ENCODE results near the gene ATP4B.

ATP4B gene

GRCh38 chr13:113607889-113608635, 49.9 kb downstream of the ATP4B start:
- DNase-seq (ENCODE audit: low spot score) = no peak

- DNase-seq (ENCODE audit: low spot score) = no peak
Measured at GRCh38 chr13:113607056-113607888, 50.7 kb downstream of the ATP4B start.

DNA sequence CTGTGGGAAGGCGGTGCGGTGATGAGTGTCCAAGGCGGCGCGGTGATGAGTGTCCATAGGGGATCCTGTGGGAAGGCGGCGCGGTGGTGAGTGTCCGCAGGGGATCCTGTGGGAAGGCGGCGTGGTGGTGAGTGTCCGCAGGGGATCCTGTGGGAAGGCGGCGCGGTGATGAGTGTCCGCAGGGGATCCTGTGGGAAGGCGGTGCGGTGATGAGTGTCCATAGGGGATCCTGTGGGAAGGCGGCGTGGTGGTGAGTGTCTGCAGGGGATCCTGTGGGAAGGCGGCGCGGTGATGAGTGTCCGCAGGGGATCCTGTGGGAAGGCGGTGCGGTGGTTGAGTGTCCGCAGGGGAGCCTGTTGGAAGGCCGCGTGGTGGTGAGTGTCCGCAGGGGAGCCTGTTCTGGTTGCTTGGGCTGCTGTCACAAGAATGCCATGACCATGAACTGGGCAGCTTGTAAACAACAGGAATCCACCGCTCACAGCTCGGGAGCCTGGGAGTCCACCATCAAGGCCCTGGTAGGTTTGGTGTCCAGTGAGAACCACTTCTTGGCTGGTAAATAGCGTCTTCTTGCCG, 52.0 kb downstream of the ATP4B start:
- DNase-seq (ENCODE audit: low spot score) = no peak

DNA sequence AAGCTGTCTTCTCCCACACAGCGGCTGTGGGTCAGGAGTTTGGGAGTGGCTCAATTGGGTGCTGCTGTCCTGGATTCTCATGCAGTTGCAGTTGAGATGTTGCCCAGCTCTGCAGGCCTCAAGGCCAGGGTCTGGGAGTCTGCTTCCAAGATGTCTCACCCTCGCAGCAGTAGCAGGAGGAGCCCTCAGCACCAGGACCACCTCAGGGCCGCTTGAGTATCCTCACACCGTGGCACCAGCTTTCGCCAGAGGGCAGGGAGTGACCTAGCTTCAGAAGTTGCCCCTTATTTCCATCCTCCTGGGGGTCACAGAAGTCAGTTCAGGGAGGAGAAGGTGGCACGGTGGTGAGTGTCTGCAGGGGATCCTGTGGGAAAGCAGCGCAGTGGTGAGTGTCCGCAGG, 52.5 kb downstream of the ATP4B start:
- DNase-seq (ENCODE audit: low spot score) = no peak

DNA sequence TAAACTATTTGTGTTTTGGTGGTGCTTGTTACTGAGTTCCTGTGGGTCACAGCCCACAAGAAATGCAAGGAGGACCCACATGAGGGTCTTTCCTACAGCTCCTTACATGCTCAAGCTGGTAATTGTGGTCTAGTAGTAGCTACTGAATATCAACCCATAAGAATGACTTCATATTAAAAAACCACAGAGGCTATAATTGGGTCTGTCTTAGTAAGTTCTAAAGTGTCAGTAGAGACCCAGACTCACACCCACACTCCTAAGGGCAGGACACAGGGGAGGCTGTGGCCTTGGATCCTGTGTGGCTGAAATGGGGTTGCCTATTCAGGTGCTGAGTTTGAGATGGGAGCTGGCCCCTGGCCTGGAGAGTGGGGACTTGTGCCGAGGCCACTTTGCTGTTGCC, 53.8 kb downstream of the ATP4B start:
- no peak for DNase-seq (ENCODE audit: low spot score)

DNA sequence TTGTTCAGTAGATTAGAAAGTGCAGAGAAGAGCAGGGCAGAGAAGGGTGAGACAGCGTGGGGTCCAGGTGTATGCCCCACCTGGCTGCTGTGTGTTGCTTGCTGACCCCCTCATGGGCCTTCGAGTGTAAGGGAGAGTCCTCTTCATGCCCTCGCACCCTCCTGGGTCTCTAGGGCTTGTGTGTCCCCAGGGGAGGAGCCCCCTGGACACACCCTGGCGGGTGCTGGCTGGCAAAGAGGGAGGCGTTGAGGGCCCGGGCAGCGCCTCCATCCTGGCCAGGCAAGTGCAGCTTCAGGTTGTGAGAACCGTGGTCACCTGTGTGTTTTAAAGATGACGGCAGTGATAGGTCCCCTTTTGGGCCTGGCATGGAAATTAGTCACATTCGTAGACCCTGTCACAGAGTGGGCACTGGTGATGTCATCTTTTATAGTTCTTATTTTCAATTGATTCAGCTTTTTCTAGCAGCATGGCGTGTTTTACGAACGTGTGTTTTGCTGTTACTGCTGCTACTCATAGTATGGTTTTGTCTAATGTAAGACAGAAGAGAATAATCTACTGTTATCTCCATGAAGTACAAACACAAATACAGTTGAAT, 54.8 kb downstream of the ATP4B start:
- DNase-seq (ENCODE audit: low spot score) = no peak

DNA sequence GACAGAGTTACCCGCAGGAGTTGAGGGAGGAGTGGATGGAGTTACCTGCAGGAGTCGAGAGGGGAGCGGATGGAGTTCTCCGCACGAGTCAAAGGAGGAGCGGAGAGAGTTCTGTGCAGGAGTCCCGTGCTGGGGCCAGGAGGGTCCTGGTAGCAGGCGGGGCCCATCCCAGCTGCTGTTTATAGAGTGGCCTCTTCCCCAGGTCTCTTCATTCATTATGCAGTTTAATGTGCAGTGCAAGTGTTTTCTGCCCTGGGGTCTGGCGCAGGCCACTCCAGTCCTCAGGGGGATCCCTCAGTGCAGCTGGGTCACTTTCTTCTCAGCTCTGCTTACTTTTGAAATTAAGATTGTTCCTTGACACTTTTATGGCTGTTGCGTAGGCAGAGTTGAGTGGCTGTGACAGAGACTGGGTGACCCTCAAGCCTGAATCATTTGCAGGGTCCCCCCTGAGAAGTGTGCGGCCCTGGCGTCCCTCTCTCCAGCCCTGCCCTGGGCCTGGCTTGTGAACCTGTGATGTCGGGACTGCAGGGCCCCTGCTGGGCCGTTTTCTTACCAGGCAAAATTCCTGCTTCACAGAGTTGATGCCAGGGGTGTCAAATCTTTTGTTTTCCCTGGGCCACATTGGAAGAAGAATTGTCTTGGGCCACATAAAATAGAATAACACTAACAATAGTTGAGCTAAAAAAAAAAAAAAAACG, 55.6 kb downstream of the ATP4B start:
- DNase-seq (ENCODE audit: low spot score) = no peak

- DNase-seq (ENCODE audit: low spot score) = no peak
Measured at GRCh38 chr13:113601166-113602070, 56.6 kb downstream of the ATP4B start.

DNA sequence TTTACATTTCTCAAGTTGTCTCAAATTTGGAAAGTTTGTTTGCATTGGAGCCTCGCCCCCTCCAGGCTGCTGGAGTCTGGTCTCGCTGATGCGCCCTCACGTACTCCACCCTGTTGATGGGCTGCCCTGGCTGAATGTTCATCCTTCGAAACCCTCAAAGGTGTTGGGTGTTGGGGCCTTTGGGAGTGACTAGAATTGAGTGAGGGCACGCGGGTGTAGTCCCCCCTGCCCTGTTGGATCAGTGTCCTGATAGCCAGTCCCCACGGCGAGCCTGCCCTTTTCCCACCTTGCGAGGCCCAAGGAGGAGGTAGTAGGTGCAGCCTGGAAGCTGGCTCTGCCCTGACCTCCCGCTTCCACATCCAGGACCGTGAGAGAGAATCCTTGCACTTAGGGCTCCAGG, 58.6 kb downstream of the ATP4B start:
- DNase-seq (ENCODE audit: low spot score) = no peak
